HG02870 (cell line): ENCODE data around the gene PRKCE.
A peak's percentile ranks its signal among the peaks of the same experiment; 100 is the strongest.

Experiments used
- ATAC-seq: cut with Tn5 transposase; IDR thresholded peaks from one replicate; pipeline ENCODE4 v1.9.1; 2021; ENCODE audit warnings: mild to moderate bottlenecking, moderate library complexity; ENCODE audit not compliant: unreplicated experiment

The PRKCE gene

GRCh38 chr2:45651415-45652089 is at the start of gene PRKCE:
Gene PRKCE (plus strand): TSS chr2:45651675.
- ATAC-seq, result peak; percentile 12

DNA sequence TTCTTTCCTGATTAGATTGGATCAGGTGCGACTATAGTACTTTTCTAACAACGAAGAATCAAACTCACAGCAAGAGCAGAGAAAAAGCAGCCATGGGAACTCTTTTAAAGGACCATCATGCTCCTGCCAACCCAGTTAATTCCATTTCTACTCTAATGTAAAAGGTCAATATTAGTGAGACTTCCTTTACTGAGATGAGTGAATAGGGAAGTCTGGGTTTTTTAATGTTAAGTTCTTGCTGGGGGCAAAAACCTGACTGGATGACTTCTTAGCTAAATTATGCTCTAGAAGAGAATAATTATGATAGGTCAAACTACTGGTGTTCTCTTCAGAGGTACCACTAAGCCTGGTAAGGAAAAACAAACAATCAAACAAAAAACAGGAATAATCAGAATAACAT is 48.9 kb upstream of the PRKCE start:
- no peak for ATAC-seq

GRCh38 chr2:45605116-45605515 is 46.4 kb upstream of the PRKCE start:
- no peak for ATAC-seq

- ATAC-seq, result no peak
Measured at GRCh38 chr2:45606796-45607195, 44.7 kb upstream of the PRKCE start.

- no peak for ATAC-seq
Measured at GRCh38 chr2:45607701-45608100, 43.8 kb upstream of the PRKCE start.

DNA sequence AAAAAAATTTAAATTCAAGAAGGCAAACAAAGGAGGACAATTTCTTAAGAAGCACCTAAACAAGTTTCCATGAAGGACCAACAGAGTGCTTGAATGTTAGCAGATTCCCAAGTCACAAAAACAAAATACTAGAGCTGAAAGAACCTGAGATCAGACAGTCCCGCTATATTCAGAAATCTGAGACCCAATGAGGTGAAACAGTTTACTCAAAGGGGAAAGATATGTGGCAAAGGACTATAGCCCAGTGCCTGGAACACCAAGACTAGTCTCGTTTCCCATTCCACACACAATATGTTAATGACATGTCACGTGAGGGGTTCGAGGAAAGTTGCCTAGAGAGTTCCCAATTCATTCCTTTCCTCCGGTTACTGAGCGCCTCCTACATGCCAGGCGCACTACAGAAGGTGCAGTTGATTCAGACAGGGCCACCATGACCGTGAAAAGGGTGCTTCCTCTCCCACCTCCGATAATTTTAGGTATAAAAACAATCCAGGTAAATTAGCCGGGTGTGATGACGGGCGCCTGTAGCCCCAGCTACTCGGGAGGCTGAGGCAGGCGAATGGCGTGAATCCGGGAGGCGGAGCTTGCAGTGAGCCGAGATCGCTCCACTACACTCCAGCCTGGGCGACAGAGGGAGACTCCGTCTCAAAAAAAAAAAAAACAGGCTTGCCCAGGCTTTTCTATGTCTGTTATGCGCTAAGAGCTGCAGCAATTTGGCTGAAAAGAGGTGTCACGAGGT is 41.0 kb upstream of the PRKCE start:
- ATAC-seq, result peak; percentile 38

DNA sequence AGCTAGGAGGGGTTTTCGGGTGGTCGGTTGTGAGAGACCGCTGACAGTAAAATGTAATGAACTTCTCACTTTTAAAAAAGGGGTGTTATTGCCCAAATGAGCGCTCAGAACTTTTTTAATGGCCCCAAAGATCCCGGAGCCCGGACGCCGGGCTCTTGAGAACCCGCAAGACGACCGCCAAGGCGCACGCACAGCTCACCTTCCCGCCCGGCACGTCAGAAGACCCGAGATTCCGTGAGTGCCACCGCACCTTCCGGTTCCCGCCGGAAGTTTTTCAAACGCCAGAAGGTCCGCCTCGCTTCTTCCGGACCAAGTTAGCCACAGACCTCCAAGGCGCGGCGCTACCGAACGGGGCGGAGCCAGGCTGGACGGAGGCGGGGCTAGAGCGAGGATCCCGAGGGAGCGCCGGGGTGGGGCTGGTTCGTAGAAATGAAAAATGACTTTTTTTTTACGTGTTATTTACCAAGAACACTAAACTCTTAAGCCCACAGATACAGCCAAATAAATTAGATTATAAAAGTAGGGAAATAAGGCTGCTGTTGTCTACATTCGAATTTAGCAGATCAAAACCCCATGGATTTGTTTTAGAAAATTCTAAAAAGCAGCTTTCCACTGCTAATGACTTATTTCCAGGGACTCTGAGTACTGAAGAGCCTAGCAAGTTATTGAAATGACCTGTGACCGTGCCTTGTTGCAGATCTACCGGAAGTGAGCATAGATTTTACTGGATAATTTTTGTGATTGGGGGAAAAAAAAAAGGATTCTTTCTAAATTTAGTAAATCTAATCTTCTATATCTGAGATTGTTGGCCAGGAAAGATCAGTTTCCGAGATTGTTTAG is 40.2 kb upstream of the PRKCE start, which contains the start of gene SRBD1:
SRBD1 (minus strand) TSS at position 248 of the 840 bp plus-strand sequence. CDS start 5,826 bp downstream, outside the sequence.
- ATAC-seq, result peak; percentile 89

- no peak for ATAC-seq
Measured at GRCh38 chr2:45612285-45612684, 39.2 kb upstream of the PRKCE start.

- ATAC-seq, result no peak
Measured at GRCh38 chr2:45612731-45613130, 38.7 kb upstream of the PRKCE start.

GRCh38 chr2:45614330-45614729 is 37.1 kb upstream of the PRKCE start:
- no peak for ATAC-seq

DNA sequence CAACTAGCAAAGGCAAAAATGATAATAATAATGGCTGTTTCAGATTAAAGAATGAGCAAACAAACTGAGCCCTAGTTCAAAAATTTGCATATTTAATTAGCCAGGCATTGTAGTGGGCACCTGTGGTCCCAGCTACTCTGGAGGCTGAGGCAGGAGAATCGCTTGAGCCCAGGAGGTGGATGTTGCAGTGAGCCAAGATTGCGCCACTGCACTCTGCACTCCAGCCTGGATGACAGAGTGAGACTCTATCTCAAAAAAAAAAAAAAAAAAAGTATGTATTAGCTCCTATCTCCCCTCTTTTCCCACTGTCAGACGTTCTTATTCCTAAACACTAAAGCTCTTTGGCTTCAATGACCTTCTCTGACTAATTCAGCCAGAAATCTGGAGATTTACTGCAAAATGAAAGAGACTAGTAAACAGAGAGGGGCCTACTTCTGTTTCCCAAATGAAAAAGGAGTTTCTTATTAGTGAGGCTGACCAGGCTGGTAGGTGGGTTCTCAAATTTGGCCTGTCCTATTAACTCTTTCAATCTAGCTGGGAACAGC is 36.5 kb upstream of the PRKCE start:
- no peak for ATAC-seq

- ATAC-seq, result no peak
Measured at GRCh38 chr2:45616658-45617411, 34.6 kb upstream of the PRKCE start.

DNA sequence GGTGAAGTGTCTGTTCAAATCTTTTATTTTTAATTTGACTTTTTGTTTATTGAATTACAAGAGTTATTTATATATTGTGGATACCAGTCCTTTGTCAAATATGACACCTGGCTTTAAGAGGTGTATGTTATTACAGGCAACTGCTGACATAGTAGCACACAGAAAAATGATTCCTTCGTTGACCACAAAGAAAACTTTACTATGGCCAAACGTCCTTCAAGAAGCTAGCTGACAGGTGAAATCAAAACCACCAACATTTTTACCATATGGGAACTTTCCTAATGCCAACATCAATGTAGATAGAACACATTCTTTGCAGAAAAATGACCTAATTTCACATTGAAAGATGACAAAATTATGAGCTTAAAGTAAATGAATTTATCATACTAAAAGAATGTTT is 34.0 kb upstream of the PRKCE start:
- ATAC-seq, result no peak

DNA sequence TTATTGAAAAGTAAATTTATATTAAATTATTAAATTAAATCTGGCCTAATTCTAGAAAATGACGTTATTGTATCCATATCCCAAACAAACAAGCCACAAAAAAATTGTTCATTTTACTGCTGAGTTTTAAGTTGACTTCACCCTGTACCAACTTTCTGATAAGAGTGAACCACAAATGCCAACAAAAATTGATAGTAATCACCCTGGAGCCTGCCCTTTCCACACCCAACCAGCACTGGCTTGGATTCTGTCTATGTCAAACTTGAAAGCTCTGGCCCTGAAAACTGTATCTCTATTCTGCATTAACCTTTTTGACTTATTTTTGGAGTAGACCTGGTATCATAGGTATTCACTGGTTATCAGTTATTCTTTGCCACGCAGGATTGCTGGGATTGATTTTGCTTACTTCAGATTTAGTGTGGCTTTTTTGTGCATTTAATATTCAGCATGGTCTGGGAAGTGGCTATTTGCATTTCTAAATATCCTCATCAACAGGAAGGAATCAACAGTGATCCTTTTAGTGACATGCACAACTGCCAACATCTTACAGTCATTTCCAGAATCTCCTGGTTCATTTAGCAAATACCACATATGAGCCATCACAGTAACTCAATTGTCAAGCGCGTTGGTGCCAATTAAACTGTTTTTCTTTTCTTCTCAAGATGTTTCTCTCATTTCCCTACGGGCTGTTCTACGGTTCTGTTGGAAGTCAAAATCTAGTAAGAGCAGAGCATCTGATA is 29.0 kb upstream of the PRKCE start:
- no peak for ATAC-seq

GRCh38 chr2:45623098-45623497 is 28.4 kb upstream of the PRKCE start:
- no peak for ATAC-seq

GRCh38 chr2:45625824-45626223 is 25.7 kb upstream of the PRKCE start:
- ATAC-seq, result no peak

GRCh38 chr2:45626387-45627221 is 24.9 kb upstream of the PRKCE start:
- ATAC-seq, result no peak

DNA sequence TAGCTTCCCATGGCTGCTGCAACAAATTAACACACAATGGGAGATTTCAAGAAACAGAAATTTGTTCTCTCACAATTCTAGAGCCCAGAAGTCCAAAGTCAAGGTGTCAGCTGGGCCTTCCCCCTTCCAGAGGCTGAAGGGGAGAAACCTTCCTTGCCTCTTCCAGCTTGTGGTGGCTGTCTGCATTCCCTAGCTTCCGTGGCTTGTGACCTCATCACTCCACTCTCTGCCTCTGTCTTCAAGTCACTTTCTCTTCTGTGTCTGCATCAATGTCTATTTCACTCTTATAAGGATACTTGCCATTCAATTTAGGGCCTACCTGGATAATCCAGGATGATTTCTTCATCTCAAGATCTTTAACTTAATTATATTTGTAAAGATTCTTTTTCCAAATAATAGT is 23.6 kb upstream of the PRKCE start:
- no peak for ATAC-seq

GRCh38 chr2:45629971-45630370 is 21.5 kb upstream of the PRKCE start:
- no peak for ATAC-seq
